ENCODE results near the gene GNG11.
"Not testable (repeated sequence)": the region's sequence is repeated elsewhere in the genome, so short reads cannot be mapped to it uniquely, and the experiment has no call there.

GNG11 gene

DNA sequence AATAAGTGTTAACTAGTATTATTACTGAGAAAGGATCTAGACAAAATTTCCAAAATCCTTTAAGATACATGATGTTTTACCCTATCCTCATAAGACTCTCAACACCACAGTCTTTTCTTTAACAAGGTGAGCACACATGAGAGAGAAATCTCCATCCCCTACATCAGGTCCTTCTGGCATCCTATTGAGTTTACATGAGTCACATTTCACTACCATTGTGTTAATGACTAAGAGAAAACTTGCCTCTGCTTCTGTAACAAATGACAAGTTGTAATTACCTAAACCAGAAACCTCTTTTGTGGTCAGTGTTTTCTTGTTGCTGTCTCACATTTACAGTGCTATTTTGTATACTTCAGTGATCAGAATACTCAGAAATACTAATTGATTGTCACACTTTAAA is 9.9 kb upstream of the GNG11 start:
- not testable (repeated sequence) for DNase-seq (ENCODE audit: low spot score)

DNA sequence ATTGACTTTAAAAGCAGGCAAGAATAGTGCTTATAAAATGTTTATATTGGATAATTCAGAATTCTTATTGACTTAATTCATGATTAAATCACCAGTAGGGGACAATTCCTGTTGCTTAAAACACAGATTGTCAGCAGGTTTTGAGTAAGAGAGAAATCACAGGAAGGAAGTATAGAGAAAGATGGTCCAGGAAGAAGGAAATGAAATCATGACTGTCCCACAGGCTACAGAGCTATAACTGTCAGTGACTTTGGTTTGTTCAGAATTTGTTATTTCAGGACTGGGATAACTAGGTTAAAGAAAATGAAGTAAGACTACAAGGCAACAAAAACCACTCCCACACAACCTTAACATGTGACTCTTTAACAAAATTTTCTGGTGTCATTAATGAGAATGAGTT is 8.3 kb upstream of the GNG11 start:
- DNase-seq (ENCODE audit: low spot score), result no peak

DNA sequence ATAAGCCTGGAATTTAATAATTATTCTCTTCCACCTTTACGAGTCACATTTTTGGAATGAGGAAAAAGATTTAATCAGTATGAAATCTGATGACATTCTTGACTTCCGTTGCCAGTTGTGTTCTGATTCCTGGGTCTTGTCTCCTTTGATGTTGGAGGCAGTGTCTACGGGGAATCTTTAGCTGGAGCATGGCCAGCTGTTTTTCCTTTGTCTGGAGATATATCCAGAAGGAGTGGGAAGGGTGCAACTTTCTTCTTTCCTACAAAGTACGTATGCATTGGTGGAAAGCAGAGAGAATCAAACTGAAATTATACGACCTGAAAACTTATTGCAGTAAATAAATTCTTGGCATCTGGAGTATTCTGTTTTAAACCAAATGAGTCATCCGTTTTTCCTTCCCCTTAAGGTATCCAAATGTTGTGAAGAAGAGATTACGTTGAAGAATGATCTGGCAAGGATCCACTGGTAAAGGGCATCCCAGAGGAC is 6.9 kb upstream of the GNG11 start:
- no peak for DNase-seq (ENCODE audit: low spot score)

DNA sequence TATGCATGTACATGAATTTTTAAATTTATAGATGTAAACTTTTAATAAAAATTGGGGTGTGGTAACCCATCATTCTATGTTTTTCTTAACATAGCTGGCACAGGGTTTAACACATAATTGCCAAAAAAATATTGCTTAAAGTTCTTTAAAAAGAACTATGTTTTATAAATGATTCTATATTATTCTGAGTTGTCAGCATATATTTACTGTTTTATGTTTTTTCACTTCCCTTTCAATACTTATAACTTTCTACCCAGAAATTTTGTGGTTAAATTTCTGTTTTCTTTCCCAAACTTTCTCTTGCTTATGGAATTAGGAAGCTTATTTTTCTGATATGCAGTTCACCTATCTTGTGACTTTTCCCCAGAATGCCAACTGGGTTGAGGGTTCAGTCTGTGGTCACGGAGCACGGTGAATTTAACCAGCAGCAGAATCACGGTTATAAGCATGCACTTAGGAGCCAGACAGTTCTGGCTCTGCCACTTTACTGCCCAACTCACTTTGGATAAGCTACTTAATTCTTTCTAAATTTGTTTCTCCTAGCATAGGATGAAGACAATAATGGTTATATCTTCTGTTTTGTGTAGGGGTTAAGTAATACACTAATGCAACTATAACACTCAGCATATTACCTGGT is 6.2 kb upstream of the GNG11 start:
- DNase-seq (ENCODE audit: low spot score), result not testable (repeated sequence)

DNA sequence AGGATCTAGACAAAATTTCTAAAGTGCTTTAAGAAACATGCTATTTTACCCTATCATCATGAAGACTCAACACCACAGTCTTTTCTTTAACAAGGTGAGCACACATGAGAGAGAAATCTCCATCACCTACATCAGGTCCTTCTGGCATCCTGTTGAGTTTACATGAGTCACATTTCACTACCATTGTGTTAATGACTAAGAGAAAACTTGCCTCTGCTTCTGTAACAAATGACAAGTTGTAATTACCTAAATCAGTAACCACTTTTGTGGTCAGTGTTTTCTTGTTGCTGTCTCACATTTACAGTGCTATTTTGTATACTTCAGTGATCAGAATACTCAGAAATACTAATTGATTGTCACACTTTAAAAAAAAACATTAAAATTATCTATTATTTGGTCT is 5.6 kb upstream of the GNG11 start:
- not testable (repeated sequence) for DNase-seq (ENCODE audit: low spot score)

DNA sequence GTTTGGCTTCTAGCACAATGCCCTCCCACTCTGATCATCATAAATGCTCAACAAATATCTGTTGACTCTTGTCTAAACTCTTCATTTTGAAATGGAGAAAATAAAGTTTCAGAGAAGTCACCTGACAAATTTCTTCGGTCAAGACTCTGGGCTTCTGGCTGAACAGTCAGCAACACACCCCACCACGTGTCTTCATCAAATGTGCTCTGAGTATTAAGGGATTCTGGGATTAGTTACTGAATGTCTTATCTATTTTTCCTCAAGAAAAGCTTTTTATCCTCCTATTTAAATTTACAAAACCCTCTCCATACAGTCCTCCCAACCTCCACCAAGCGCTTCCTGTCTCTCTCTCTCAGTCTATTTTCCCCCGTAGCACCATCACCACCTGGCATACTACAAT is 5.2 kb upstream of the GNG11 start:
- not testable (repeated sequence) for DNase-seq (ENCODE audit: low spot score)

DNA sequence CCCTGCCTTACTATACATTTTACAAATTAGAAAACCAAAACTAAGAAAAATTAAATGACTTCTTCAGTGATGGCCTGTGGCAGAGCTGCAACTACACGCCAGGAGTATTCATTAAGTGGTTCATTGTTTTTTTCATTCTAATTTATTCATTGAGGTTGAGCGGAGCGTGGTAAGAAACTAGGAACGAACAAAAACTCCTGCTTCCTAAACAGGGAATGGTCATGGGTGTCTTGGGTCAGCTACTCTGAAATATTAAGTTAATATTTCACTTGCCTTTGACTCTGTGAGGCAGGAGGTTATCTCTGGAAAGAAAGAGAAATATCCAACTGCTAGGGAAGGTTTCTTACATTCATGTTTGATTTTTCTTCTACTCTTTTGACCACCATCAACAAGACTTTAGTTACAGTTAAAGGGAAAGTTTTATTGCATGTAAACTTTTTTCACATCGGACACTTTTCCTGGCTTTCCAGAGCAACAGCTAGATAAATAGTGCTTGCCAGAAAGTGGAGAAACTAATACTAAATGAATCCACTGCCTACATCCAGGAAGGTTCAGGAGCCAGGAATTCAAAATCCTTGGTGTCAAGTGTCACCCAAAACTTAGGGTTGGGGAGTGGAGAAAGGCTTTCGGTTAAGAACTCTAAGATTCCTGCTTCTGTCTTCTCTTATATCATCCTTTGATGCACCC is 896 bp upstream of the GNG11 start:
- no peak for DNase-seq (ENCODE audit: low spot score)

DNA sequence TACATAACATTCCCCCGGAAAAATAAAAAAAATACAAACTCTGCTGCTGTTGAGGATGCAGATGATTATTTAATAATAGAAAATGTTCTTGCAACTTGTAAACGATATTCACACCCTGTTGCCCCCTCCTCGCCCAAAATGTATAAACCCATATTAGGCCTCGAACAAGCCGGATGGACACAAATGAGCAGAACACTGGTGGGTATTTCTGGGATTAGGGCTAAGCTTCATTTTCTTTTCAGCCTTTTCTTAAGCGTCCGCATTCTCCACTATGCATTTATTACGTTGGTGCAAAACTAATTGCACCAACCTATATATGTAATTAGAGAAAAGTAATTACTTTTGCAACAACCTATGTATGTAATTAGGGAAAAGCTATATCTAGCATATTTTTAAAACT is 349 bp upstream of the GNG11 start:
- DNase-seq (ENCODE audit: low spot score), result no peak

DNA sequence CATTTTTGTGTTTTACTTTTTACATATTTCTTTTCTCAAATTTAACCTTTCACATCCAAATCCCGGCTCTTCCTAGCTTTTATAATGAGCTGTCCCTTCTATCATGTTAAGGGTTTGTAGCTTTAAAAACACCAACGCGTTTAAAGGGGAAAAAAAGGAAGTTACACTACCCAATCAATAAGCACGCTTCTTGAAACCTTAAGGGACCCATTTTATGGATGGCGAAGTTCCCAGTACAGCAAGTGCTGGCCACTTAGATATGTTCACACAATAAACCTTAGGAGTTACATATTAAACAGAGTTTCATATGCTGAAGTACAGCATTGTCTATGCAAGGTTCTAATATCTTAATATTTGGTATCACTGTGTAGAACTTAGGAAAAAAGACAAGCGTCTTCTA is 1.8 kb downstream of the GNG11 start:
- no peak for DNase-seq (ENCODE audit: low spot score)

DNA sequence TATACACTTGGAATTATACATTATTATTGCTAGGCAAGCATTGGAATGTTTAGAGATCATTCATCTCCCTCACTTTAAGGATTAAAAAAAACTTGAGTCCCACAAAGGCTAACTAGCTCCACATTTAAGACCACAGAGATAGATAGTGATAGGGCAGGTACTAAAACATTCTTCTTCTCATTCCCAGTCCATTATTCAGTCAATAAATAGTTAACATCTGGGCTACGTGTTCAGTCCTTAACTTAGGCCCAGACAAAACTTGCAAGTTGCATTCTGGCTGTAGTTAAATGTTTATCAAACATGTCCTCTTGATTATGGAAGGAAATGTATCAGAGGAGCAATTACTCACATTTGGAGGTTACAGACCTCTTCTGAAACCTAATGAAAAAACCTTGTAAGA is 2.4 kb downstream of the GNG11 start:
- no peak for DNase-seq (ENCODE audit: low spot score)

DNA sequence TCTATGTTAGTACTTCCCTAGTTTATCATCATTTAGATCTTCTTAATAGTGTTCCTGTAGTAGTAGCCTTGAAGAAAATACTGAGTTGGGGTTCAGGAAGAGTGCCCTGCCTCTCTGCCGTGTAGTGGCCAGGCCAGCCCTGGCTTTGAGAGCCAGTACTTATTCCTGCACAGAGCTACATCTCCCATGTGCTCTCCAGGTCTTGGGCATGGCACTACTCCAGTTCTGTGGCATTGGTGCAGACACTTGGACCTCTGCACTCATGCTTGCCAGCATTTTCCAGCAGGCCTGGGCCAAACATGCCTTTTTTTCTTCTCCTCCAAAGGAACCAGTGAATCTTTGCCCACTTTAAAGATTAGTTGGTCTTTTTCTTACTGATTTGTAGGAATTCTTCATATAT is 5.3 kb downstream of the GNG11 start:
- DNase-seq (ENCODE audit: low spot score), result no peak

DNA sequence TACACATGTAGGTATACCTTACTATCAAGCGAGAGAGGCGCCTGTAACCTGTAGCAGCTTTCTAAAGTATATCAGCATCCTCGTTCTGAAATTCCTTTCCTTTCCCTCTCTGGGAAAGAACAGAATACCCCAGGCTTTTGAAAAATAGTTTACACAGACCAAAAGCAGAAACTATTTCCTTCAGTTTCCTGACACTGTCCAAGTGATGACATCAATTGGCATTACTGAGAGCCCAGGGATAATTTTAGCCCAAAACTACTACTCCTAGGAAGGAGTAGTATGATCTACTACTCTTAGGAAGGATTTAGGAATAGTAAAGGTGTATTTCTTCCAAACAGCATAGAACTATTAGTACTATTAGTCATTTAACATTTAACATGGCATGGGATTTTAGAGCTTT is 6.0 kb downstream of the GNG11 start:
- no peak for DNase-seq (ENCODE audit: low spot score)

DNA sequence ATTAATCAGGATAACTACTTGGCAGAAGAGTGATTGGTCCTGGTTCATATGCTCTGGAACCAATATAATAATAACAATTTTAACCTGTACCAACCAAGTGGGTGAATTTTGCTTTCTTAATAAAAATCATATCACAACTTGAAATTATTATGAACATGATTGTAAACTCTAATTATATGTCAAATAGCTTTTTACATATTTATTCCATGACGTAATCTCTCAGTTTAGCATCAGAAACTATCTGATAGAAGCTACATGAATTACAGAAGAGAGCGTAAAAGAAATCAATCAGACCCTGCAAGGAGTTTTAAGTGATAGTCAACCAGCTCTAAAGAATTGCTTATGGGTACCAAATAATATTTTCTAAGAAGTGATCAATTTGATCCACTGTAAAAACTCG is 10.1 kb downstream of the GNG11 start:
- no peak for DNase-seq (ENCODE audit: low spot score)

DNA sequence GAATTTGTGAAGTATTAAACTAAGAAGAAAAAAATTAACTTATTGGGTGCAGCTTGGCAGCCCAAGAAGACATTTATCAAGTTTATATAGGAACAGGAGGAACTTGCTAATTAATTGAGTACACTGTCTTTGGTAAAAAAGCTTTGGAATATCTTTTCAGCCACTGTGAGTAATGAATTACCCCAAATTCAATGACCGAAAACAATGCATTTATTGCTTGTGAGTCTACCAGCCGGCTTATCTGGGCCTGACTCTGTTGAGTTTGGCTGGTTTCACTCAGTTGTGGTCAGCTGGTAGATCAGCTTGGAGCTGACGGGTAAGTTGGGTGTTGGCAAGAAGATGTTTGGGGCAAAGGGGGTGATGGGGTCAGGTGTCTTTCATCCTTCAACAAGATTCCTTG is 11.6 kb downstream of the GNG11 start:
- no peak for DNase-seq (ENCODE audit: low spot score)

DNA sequence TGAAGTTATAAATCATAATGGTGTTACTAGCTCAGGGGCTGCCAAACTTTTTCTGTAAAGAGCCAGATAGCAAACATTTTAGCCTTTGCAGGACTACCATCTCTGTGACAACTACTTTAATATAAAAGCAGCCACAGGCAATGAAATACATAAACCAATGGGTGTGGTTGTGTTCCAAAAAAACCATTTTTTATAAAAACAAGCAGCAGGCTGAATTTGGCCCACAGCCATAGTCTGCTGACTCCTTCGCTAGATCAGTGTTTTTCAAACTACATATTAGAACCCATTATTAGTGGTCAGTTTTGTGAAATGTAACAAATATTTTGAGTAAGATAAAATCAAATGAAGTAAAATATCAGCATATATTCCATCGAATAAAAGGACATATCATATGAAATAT is 13.6 kb downstream of the GNG11 start:
- DNase-seq (ENCODE audit: low spot score), result no peak

DNA sequence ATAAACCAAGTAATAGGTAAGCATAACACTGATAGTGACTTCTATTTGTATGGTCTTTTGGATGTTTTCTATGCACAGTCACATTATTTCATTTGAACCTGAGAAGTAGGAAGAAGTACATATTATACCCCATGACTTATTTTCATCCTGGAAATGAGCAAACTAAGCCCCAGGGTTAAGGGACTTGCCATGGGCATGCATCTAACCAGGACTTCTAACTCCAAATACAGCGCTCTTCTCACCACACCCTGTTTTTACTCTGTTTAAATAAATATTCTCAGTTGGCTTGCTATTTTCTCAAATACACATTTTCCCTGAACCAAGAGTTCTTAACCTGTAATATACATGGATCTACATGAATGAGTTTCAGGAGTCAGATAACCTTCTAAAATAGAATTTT is 16.3 kb downstream of the GNG11 start:
- no peak for DNase-seq (ENCODE audit: low spot score)

DNA sequence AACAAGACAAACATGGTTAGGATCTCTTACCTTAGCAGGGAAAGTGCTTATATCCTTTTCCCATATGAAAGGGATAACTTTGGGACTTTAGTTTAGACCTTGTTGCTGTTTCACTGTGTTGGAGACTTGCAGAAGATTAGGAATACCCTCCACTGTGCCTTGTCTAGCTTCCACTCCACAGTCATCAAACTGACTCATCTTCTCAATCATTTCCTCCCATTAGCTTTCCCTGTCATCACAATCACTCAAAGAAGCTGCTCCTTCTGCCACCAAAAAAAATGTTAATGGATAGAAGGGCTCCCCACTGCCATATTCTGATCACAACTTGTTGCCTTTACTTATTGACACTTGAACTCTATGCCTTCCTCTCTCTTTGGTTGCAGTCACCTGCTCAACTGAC is 16.8 kb downstream of the GNG11 start:
- no peak for DNase-seq (ENCODE audit: low spot score)

DNA sequence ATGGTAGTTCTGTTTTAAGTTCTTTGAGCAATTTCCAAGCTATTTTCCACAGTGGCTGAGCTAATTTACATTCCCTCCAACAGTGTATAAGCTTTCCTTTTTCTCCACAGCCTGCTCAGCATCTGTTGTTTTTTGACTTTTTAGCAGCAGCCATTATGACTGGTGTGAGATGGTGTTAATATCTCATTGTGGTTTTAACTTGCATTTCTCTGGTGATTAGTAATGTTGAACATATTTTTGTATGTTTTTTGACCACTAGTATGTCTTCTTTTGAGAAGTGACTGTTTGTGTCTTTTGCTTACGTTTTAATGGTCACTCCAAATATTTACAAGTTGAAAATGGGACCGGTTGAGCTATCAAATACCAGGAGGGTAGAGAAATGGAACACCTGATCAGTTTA is 20.4 kb downstream of the GNG11 start:
- no peak for DNase-seq (ENCODE audit: low spot score)

DNA sequence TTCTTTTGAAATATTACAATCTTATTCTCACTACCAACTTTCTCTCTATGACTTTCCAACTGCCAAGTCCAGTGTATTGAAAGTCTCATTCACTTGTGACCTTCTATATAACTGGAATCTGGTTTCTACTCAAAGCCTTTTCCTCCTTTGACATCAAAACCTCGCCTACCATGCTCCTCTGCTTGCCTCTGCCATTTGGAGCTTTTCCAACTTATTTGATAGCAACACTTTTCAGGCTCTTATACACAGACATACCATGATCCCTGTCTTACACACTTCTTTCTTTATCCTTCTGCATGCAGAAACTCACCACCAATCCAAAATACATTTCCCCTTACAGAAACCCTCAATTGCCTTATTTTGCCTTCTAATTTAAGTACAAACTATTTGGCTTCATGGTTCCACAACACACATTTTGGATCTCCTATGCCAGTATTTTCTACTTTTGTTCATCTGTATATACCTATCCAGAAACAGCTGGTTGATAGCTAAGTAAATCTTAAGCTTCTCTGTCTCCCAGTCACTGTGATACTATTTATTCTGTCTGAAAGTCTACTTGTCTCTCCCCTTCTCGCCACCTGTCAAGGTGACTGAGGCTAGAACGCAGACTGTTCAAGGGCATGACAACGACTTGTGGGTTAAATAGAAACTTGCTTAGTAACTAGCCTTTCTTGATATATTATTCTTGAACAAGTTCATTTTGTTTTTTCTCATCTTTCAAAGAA is 22.4 kb downstream of the GNG11 start:
- DNase-seq (ENCODE audit: low spot score), result no peak

DNA sequence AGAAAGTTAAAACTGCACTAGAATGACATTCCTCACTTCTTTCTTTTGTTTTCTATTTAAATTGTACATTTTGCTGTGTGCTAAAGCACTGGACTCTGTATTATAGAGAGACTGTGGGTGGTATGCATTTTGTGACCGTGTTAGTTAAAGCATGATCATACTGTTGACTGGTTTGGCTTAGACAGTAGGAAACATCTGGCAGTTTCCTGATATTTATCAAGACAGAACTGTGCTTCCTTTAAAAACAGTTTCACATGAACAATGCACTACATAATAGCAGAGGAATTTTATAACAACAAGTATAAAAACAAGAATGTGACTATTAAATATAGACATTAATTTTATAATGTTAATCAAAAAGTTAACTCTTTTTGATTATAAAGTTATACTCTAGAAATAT is 23.1 kb downstream of the GNG11 start:
- no peak for DNase-seq (ENCODE audit: low spot score)

DNA sequence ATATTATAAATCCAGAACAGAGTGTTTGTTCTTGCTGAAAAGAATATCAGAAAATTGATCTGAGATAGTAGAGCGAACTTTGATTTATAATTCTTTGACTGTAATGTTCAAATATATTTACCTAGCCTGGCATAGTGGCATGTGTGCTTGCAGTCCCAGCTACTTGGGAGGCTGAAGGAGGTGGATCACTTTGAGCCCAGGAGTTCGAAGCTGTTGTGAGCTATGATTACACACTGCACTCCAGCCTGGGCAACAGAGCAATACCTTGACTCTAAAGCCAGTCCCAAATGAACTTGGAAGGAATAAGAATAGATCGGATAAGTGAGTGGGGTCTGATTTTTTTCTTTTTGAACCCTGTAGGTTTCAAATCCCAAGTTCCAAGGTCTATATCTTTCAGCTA is 23.5 kb downstream of the GNG11 start:
- no peak for DNase-seq (ENCODE audit: low spot score)

DNA sequence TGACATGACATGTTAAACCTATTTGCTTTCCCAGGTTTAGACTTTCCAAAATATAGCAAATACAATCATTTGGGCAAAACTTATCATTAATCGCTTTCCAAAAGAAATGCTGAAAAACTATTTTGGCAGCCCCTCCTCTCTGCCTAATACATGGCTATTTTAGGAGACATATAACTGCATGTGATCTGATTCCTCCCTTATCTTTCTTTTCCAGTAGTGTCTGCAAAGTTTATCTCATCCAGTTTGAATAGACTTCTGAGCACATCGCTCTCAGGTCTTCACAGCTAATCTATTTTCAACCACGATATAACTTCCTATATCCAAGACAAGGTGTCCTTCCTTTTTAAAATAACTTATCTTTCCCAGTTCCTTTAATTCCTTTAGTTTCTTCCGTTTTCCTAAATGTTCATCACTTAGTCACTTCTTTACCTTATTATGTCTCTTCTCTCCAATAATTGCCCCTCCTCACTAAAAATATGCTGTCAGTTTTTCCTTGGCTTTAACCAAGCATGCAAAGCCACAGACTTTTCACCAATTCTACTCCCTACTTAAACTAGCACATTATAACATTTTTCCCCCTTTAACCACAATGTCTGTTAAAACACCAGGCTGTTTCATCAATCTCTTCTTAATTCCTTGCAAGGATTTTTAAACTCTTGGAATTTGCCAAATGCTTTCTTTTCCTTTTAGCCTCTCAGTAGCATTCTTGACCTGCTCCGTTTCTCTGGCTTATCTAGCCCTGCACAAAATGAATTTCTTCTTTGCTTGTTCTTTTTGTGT is 24.4 kb downstream of the GNG11 start:
- no peak for DNase-seq (ENCODE audit: low spot score)

DNA sequence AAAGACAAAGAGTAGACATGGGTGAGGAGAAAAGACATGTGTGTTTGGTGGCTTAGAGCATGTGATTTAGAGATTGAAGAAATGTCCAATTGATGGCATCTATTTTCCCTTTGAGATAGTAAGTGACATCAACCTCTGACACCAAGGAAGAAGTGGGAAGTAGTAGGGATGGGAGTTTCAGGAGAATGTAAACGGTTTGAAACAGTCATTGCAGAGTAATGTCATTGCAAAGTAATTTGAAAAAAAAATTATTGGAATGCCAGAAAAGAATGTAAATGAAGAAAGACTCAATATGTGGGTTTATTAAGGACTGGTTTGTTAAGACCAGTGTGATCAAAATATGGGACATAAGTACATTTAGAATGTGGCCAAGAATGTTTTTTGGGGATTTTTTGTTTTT is 26.6 kb downstream of the GNG11 start:
- DNase-seq (ENCODE audit: low spot score), result no peak
